Osteocyte (in vitro differentiated cells): ENCODE measurements around the gene ALOX12B. TPM values are rescaled to one million over a fixed set of nuclear protein-coding genes. Genes with fewer than 3 reads are reported as not detected.

Experiments
- DNase-seq: peaks from one replicate; pipeline ENCODE4 v3.0.0; 2021; ENCODE audit warnings: mixed read lengths; ENCODE audit not compliant: unreplicated experiment; ENCODE audit errors: extremely low spot score
- H3K27ac Mint-ChIP-seq: one replicate; pipeline ENCODE4 v1.8.0; 2021; ENCODE audit warnings: mild to moderate bottlenecking, mixed read lengths; ENCODE audit not compliant: unreplicated experiment
- H3K27me3 Mint-ChIP-seq: one replicate; pipeline ENCODE4 v1.8.0; 2021; ENCODE audit warnings: mixed read lengths; ENCODE audit not compliant: unreplicated experiment
- H3K36me3 Mint-ChIP-seq: one replicate; pipeline ENCODE4 v1.8.0; 2021; ENCODE audit warnings: mixed read lengths; ENCODE audit not compliant: unreplicated experiment
- H3K4me1 Mint-ChIP-seq: one replicate; pipeline ENCODE4 v1.8.0; 2021; ENCODE audit warnings: mixed read lengths; ENCODE audit not compliant: unreplicated experiment
- H3K4me3 Mint-ChIP-seq: one replicate; pipeline ENCODE4 v1.8.0; 2021; ENCODE audit warnings: mild to moderate bottlenecking, moderate library complexity, mixed read lengths; ENCODE audit not compliant: unreplicated experiment
- H3K9me3 Mint-ChIP-seq: one replicate; pipeline ENCODE4 v1.8.0; 2021; ENCODE audit warnings: mixed read lengths; ENCODE audit not compliant: unreplicated experiment
- total RNA-seq: library from RNA; stranded (reverse); gene quantifications from 2 replicates; pipeline ENCODE4 v1.2.1, GENCODE V29; 2021
- TF ChIP-seq, protein P1 (sequence below): fragments of 200-600 bp; sonication (generic); IDR thresholded peaks from 2 replicates; pipeline ENCODE4 v1.5.0; 2021; ENCODE audit warnings: antibody characterized with exemption, mild to moderate bottlenecking, moderate library complexity

ALOX12B gene
- total RNA-seq, 1 donor from 2014 or later = not detected

GRCh38 chr17:8103549-8103948 is 16.0 kb upstream of the ALOX12B start:
- DNase-seq = no peak
- H3K4me1 Mint-ChIP-seq = peaks cover 2% of the 10 kb centered on the region
- TF ChIP-seq, protein P1, sequence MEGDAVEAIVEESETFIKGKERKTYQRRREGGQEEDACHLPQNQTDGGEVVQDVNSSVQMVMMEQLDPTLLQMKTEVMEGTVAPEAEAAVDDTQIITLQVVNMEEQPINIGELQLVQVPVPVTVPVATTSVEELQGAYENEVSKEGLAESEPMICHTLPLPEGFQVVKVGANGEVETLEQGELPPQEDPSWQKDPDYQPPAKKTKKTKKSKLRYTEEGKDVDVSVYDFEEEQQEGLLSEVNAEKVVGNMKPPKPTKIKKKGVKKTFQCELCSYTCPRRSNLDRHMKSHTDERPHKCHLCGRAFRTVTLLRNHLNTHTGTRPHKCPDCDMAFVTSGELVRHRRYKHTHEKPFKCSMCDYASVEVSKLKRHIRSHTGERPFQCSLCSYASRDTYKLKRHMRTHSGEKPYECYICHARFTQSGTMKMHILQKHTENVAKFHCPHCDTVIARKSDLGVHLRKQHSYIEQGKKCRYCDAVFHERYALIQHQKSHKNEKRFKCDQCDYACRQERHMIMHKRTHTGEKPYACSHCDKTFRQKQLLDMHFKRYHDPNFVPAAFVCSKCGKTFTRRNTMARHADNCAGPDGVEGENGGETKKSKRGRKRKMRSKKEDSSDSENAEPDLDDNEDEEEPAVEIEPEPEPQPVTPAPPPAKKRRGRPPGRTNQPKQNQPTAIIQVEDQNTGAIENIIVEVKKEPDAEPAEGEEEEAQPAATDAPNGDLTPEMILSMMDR = no peak

DNA sequence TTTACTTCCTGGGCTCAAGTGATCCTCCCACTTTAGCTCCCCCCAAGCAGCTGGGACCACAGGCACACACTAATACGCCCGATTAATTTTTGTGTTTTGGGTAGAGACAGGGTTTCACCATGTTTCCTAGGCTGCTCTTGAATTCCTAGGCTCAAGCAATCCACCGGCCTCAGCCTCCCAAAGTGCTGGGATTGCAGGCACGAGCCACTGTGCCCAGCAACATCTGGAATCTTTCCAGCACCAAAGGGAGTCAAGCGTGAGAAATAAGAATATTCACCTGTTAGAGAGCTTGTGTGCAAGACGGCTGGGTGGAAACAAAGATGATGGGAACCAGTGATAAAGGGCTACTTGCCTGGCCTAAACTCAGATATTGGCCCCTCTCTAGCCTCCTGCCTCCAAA is 14.2 kb upstream of the ALOX12B start:
- H3K27me3 Mint-ChIP-seq = peaks cover 18% of the 10 kb centered on the region
- no peak overlapping the region for H3K27ac Mint-ChIP-seq
- no peaks in the 10 kb centered on the region for H3K36me3 Mint-ChIP-seq
- H3K9me3 Mint-ChIP-seq = no peaks in the 10 kb centered on the region
- H3K4me3 Mint-ChIP-seq = no peak overlapping the region
- DNase-seq = no peak
- TF ChIP-seq, protein P1 = no peak
- H3K4me1 Mint-ChIP-seq = peaks cover 2% of the 10 kb centered on the region

More at GRCh38 chr17:8103549-8103948, 16.0 kb upstream of the ALOX12B start:
- H3K4me3 Mint-ChIP-seq = no peak overlapping the region
- no peak overlapping the region for H3K27ac Mint-ChIP-seq
- peaks cover 15% of the 10 kb centered on the region for H3K27me3 Mint-ChIP-seq
- no peaks in the 10 kb centered on the region for H3K36me3 Mint-ChIP-seq
- H3K9me3 Mint-ChIP-seq = no peaks in the 10 kb centered on the region

DNA sequence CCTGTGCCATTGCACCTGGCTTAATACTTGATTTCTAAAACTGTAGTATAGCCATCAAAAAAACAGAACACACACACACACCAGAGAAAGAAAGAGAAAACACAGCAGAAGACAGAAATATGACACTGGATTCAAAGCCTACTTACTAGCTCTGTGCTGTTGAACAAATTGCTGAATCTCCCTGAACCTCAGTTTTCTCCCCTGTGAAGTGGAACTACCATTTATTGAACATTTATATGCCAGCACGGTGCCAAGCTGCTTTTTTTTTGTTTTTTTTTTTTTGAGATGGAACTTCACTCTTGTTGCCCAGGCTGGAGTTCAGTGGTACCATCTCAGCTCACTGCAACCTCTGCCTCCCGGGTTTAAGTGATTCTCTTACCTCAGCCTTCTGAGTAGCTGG is 13.2 kb upstream of the ALOX12B start:
- Mint-ChIP-seq H3K36me3 (no peaks in the 10 kb centered on the region), H3K4me3 (no peak overlapping the region), H3K4me1 (peaks cover 2% of the 10 kb centered on the region), H3K27me3 (peaks cover 19% of the 10 kb centered on the region), H3K27ac (no peak overlapping the region), H3K9me3 (no peaks in the 10 kb centered on the region)
- TF ChIP-seq, protein P1 = no peak
- DNase-seq = no peak

- Mint-ChIP-seq H3K27ac (no peak overlapping the region), H3K4me3 (no peak overlapping the region), H3K27me3 (peaks cover 25% of the 10 kb centered on the region), H3K4me1 (peaks cover 2% of the 10 kb centered on the region), H3K36me3 (no peaks in the 10 kb centered on the region), H3K9me3 (no peaks in the 10 kb centered on the region)
- no peak for DNase-seq
- TF ChIP-seq, protein P1 = no peak
Observed at GRCh38 chr17:8100111-8100510, 12.6 kb upstream of the ALOX12B start.

GRCh38 chr17:8096541-8096940 is 9.0 kb upstream of the ALOX12B start:
- no peaks in the 10 kb centered on the region for H3K36me3 Mint-ChIP-seq
- TF ChIP-seq, protein P1 = no peak
- H3K4me3 Mint-ChIP-seq = no peak overlapping the region
- H3K4me1 Mint-ChIP-seq = peaks cover 2% of the 10 kb centered on the region
- DNase-seq = no peak
- no peak overlapping the region for H3K27ac Mint-ChIP-seq
- no peaks in the 10 kb centered on the region for H3K9me3 Mint-ChIP-seq
- peaks cover 43% of the 10 kb centered on the region for H3K27me3 Mint-ChIP-seq
